OCI-LY7 (cell line): ENCODE data around the gene CNNM4. TPM values are rescaled to one million over a fixed set of nuclear protein-coding genes. Genes with fewer than 3 reads are reported as not detected.

Source experiments
- BruUV-seq: library from RNA; stranded (reverse); fragments of 400-500 nt; replicated peaks from 2 replicates; lab custom pipeline; 2021; lab: Mats Ljungman, UMichigan
- CTCF ChIA-PET: fragments of 300-600 bp; sonication (Branson Sonifier 250); formaldehyde crosslinking; loops from one replicate; lab custom pipeline; 2022; ENCODE audit warnings: antibody characterized with exemption; ENCODE audit not compliant: unreplicated experiment; lab: Charles Lee
- POLR2A ChIA-PET: fragments of 300-600 bp; sonication (Branson Sonifier 250); formaldehyde crosslinking; loops from one replicate; lab custom pipeline; 2022; ENCODE audit warnings: antibody characterized with exemption; lab: Charles Lee
- DNase-seq: peaks from one replicate; pipeline ENCODE4 v3.0.0-alpha.2; 2015; ENCODE audit warnings: low spot score
- H2AFZ ChIP-seq: fragments of 200-600 bp; sonication (generic), shearing (Covaris generic); 2 replicates; pipeline ENCODE4 v1.6.1; 2014; ENCODE audit warnings: mild to moderate bottlenecking, antibody characterized with exemption, low read length, moderate library complexity
- H3K27ac ChIP-seq: fragments of 200-600 bp; sonication (generic); 2 replicates; pipeline ENCODE4 v1.5.1; 2014; ENCODE audit warnings: mixed run types, low read depth, mild to moderate bottlenecking, moderate library complexity, low read length, inconsistent platforms; ENCODE audit not compliant: poor library complexity, severe bottlenecking
- H3K36me3 ChIP-seq: fragments of 200-600 bp; sonication (generic); 2 replicates; pipeline ENCODE4 v1.6.1; 2014; ENCODE audit warnings: mild to moderate bottlenecking, antibody characterized with exemption, low read length, moderate library complexity, mixed read lengths; ENCODE audit not compliant: insufficient read depth
- H3K4me1 ChIP-seq: fragments of 200-600 bp; sonication (generic); 2 replicates; pipeline ENCODE4 v1.5.1; 2014; ENCODE audit warnings: mild to moderate bottlenecking, low read length; ENCODE audit not compliant: insufficient read depth, poor library complexity, severe bottlenecking
- H3K4me2 ChIP-seq: fragments of 200-600 bp; sonication (generic); 2 replicates; pipeline ENCODE4 v1.6.1; 2014; ENCODE audit warnings: mild to moderate bottlenecking, low read length
- H3K4me3 ChIP-seq: fragments of 200-600 bp; sonication (generic); 2 replicates; pipeline ENCODE4 v1.5.1; 2014; ENCODE audit warnings: mild to moderate bottlenecking, low read depth, low read length; ENCODE audit not compliant: poor library complexity, severe bottlenecking
- H3K79me2 ChIP-seq: fragments of 200-600 bp; sonication (generic); 2 replicates; pipeline ENCODE4 v1.6.1; 2016; ENCODE audit warnings: low read depth, mild to moderate bottlenecking, low read length, moderate library complexity, mixed read lengths; ENCODE audit not compliant: insufficient read depth
- H3K9me2 ChIP-seq: fragments of 200-600 bp; sonication (generic); 2 replicates; pipeline ENCODE4 v1.6.1; 2016; ENCODE audit warnings: mild to moderate bottlenecking, low read length, mixed read lengths; ENCODE audit not compliant: insufficient read depth
- H3K9me3 ChIP-seq: fragments of 200-600 bp; sonication (generic); 2 replicates; pipeline ENCODE4 v1.6.1; 2014; ENCODE audit warnings: mild to moderate bottlenecking, mixed run types, low read length, mixed read lengths
- H4K20me1 ChIP-seq: fragments of 200-600 bp; sonication (generic); 2 replicates; pipeline ENCODE4 v1.6.1; 2014; ENCODE audit warnings: mild to moderate bottlenecking, antibody characterized with exemption, low read length, moderate library complexity, mixed read lengths; ENCODE audit not compliant: insufficient read depth
- CTCF ChIP-seq: fragments of 200-600 bp; sonication (generic); conservative IDR thresholded peaks from 2 replicates; pipeline ENCODE4 v1.5.1; 2014; ENCODE audit warnings: mild to moderate bottlenecking, antibody characterized with exemption, low read length, moderate library complexity, mixed read lengths
- EZH2phosphoT487 ChIP-seq: fragments of 200-600 bp; sonication (generic); IDR thresholded peaks from 2 replicates; pipeline ENCODE4 v1.6.1; 2018; ENCODE audit warnings: low read depth, borderline replicate concordance, mild to moderate bottlenecking, mixed run types, antibody characterized with exemption, low read length, moderate library complexity, mixed read lengths
- intact Hi-C: fragments of 100-400 bp; cut with micrococcal nuclease; formaldehyde crosslinking; loops from one replicate; pipeline ENCODE4 v1.10.0; 2022; ENCODE audit not compliant: unreplicated experiment
- total RNA-seq, 2 experiments: library from RNA; depleted of rRNA in 1 of 2; stranded (reverse); fragments of >200 nt in 1 of 2; shearing (Covaris generic) in 1 of 2; gene quantifications; 2 replicates each; pipeline ENCODE4 v1.2.3, GENCODE V29; 2014 to 2022

Gene CNNM4
- total RNA-seq, 2 experiments from 2014 or later: 5.1 to 6.4 TPM

- Histone ChIP-seq H3K27ac (no peak overlapping the region), H3K36me3 (no peaks in the 10 kb centered on the region), H3K79me2 (peaks cover 12% of the 10 kb centered on the region; the same call in 1 of the 2 replicates), H2AFZ (no peak overlapping the region), H3K4me3 (no peak overlapping the region), H4K20me1 (no peaks in the 10 kb centered on the region), H3K4me2 (no peak overlapping the region), H3K9me3 (no peaks in the 10 kb centered on the region), H3K4me1 (peaks cover 81% of the 10 kb centered on the region), H3K9me2 (no peaks in the 10 kb centered on the region)
- TF ChIP-seq EZH2phosphoT487 (no peak), CTCF (no peak)
- intact Hi-C loops: no loop called here
- CTCF ChIA-PET: no interaction called here
- POLR2A ChIA-PET: no interaction called here
- no peak for DNase-seq
- BruUV-seq: no TSS peak
Observed at GRCh38 chr2:96769814-96770213, 9.1 kb downstream of the CNNM4 start.

GRCh38 chr2:96770442-96771202, 9.9 kb downstream of the CNNM4 start:
- peaks cover 83% of the 10 kb centered on the region for H3K4me1 ChIP-seq

More at GRCh38 chr2:96770442-96771202, 9.9 kb downstream of the CNNM4 start:
- DNase-seq: no peak
- Histone ChIP-seq H3K27ac (no peak overlapping the region), H3K4me2 (no peak overlapping the region), H2AFZ (no peak overlapping the region), H3K4me3 (no peak overlapping the region), H3K9me2 (no peaks in the 10 kb centered on the region), H3K79me2 (peaks cover 11% of the 10 kb centered on the region; the same call in 1 of the 2 replicates), H3K9me3 (no peaks in the 10 kb centered on the region), H4K20me1 (no peaks in the 10 kb centered on the region), H3K36me3 (no peaks in the 10 kb centered on the region)
- POLR2A ChIA-PET: interaction anchor here (0.6 to 1.1 kb wide), 2 partner anchors 9 to 12 kb away, joined by 3 to 5 read pairs; no protein-coding TSS in a partner anchor
- TF ChIP-seq EZH2phosphoT487 (no peak), CTCF (no peak)
- CTCF ChIA-PET: no interaction called here
- intact Hi-C loops: no loop called here
- BruUV-seq: no TSS peak
